Epidermal melanocyte (primary cell): ENCODE data around the gene TMEM30A.

Experiments
- DNase-seq: peaks from one replicate; pipeline ENCODE4 v3.0.0; 2011; ENCODE audit warnings: low spot score; ENCODE audit not compliant: insufficient read length

Gene TMEM30A

GRCh38 chr6:75220357-75220756, 64.2 kb downstream of the TMEM30A start:
- no peak for DNase-seq

GRCh38 chr6:75219263-75219662, 65.3 kb downstream of the TMEM30A start:
- DNase-seq = no peak

DNA sequence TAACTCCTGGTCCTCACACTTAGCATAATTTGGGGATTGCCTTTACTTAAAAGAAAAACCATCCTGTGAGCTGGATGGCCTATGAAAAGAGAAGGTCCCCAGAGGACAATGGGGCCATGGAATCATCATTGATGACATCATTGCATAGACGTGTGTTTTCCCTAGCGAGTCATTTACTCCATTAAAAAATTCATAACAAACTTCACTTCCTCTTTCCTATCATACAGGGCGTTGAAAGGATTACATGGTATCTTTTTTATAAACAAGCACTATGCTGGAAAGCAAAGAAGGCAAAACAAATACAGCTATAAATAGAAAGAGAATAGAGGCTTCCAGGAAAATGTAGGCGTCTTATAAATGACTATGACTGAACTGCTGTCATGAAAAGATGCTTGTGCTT, 67.4 kb downstream of the TMEM30A start:
- DNase-seq = no peak

- no peak for DNase-seq
Measured at GRCh38 chr6:75215291-75215690, 69.3 kb downstream of the TMEM30A start.

DNA sequence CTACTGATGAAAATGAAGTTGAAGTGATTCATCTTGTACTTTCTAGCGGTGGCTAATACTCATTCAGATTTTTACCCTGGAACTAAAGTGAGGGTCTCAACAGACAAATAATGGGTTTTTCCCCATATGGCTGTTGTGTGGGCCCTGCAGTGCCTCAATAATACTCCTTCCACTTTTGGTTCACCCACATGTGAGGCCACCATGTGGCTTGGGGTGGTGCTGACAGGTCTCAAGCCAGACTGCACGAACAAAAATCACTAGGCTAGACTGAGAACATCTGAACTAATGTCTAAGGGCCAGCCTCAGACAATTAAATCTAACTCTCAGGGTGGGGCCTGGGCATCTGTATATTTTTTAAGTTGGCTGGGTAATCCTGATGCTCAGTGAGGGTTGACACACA, 70.9 kb downstream of the TMEM30A start:
- no peak for DNase-seq

DNA sequence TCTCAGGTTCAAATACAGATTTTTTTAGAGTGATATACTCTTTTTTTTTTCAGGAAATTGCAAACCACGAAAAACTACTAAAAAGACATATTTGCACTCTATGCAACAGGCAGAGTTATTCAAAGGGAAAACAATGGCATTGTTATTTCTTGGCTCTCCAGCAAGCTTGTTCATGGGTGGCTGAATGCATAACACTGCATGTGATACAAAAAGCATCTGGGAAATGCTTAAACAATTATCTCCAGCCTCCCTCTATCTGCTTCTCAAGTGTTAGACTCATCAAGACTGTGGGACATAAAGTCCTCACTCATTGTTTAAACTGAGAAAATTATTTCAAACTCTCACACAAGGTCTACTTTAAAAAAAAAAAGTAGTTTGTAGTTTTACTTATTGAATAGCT, 71.5 kb downstream of the TMEM30A start:
- no peak for DNase-seq

GRCh38 chr6:75211920-75212590, 72.5 kb downstream of the TMEM30A start:
- DNase-seq = no peak

- peak; percentile 46 for DNase-seq
Measured at GRCh38 chr6:75210885-75211739, 73.5 kb downstream of the TMEM30A start.

GRCh38 chr6:75209184-75209723, 75.3 kb downstream of the TMEM30A start:
- DNase-seq = no peak

DNA sequence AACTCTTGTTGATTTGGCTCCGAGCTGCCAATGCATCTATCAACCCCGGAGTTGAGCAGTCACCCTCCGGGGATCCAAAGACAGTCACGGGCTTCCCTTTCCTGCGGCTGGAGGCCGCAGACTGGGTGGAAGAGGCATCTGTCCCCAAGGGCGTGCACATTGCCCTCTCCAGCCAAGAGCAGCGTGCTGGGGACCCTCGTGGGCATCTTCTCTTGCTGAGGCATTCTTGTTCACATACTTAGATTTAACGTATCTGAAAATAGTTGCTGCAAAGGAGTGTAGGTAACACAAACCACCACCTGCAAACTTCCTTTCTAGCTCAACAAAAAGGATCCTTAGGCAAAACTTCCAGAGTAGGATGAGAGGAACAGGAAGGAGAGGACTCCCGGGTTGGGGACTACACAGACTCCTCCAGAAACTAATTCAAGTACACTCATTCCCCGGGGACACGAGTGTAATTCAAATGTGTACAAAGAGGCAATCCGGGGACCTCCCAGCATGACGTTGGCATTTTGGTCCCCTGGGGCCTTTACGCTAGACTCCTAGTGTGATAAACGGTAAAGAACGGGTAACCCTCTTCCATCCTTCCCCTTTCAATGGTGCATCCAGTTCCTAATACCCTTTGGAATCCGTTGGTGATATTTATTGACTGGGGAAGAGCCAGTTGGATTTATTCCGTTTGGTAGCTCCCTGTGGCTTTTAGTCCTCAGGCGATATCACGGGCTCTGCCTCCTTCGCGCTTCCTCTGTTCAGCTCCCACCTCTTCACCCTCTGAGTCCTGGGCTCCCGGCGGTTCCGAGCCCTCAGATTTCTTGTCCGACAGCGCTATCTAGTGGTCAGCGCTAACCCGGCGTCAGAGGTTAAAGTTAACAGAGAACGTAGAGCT, 76.1 kb downstream of the TMEM30A start:
- peak; percentile 59 for DNase-seq

DNA sequence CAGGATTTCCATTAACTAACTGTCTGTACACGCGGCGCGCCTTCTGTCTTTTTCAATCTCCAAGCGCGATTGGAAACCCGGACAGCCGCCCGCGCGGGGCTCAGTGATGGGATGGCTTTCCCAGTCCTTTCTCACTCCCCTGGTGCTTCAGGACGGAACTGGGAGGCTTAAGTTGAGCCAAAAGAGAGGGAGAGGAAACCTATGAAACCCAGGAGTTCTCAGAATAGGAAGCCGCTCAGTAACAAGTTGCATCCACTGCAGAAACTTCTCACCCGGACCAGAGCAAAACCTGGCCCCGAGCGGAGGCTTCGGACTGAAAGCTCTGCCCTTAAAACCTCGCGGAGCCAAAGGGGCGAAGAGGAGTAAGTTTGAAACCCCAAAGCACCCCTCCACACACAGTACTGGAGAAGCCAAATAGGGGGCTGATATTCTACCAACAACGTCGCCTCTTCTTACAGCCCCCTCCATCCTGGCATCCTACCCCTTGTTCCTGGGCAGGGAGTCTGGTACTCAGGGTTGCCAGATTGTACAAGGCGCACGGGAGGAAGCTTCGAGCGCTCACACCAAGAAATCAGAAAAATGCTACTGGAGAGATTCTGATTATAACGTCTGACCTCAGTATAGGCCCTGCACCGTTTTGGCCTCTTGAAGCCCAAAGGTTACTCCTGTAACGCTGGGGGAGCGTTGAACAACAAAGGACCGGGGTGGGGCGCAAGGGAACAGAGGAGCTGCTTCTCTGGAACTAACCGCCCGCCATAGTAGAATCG, 77.8 kb downstream of the TMEM30A start:
- no peak for DNase-seq

DNA sequence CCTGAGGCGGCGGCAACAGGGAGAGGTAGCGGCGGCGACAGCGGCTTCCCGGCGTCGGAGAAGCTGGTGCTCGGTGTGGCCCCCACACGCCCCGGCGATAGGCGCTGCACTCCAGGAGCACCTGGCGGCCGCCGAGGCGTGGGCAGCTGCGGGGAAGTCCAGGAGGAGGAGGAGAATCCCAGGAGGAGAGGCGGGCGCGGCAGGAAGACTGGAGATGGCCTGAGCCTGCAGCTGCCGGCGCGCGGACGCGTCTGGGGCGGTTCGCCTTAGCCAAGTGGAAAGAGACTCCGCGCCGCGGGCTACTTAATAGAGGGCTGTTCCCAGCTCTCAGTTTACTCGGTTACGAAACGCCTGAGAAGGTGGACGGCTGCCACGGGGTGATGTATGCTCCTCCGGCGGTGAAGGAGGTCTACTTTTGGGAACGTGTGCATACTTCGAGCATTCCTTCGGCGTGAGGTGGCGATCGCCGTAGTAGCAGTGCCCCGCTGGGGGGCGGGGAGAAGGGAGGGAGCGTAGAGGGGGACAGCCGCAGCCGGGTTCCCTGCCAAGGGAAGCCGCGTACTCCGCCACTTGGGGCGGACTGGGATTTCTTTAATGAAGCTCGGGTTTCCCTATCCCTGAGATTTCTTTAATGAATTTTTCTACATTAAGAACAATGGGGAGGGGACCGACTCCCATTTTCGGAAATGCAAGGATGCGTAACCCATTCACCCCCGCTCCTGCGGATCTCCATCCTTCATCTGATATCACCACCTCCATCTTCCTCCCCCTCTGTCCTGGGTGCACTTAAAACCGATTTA, 78.6 kb downstream of the TMEM30A start, which contains the start of gene COL12A1:
Gene COL12A1, minus strand, starts transcription at position 278 of the 800 bp plus-strand sequence. CDS start 3,261 bp downstream, outside the sequence.
- peak; percentile 52 for DNase-seq

DNA sequence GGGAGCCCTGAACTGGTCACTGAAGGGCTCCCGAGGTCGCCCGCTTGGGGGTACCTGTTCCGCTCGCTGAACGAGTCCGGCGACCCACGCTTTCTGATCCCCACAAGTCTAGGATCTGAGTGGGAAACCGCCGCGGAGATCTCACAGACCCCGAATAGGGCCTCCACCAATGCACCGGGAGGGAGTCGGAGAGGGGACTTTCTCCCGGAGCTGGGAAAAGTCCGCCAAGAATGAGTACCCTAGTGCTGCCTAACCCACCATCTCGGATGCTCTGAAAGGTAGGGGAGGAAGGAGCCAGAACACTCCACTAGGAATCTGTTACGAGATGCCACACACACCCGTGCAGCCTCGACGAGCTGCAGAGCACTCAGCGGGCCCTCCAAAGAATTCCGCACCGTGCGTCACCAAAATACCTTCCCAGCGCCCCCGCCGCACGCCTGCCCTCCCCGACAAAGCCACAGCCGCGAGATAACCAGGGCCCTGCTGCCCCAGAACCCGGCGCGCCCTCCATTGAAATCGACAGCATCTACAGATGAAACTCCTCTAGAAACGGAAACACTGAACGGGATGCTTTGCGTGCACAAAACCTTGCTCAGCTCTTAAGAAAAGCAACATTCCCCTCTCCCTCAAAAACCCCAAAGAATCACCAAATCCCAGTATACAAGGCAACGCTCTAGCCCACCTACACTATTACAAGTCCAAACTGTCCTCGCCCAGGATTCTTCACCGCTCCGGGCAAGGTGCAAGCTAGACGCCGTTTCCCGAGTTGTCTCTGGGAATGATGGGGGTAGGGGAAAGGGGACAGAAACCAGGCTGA, 79.4 kb downstream of the TMEM30A start:
- DNase-seq = no peak

- peak; percentile 86 for DNase-seq
Measured at GRCh38 chr6:75204217-75204958, 80.2 kb downstream of the TMEM30A start.

DNA sequence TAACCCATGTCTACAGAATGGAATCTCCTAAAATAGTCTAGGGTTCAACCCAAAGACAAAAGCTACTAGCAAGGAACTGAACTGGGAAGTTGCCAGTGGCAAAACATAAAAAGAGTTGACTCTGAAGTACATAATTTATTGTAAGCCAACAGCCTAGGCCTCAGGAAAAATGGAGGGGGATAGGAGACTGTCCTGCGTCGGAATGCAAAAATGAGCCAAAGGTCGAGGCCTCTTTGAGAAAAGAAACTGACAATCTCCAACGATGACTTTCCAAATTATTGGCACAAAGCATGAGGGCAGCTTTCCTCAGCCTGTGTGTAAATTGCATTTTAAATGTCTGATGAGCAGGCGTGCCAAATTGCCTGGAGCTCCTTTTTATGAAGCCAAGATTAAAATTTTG, 80.9 kb downstream of the TMEM30A start:
- no peak for DNase-seq
